Kidney tubule cell (primary cell): Measurements from ENCODE around the gene SLC15A4.

ENCODE experiments used
- DNase-seq: peaks from one replicate; pipeline ENCODE4 v3.0.0-alpha.2; 2018; ENCODE audit warnings: low spot score

Gene SLC15A4

DNA sequence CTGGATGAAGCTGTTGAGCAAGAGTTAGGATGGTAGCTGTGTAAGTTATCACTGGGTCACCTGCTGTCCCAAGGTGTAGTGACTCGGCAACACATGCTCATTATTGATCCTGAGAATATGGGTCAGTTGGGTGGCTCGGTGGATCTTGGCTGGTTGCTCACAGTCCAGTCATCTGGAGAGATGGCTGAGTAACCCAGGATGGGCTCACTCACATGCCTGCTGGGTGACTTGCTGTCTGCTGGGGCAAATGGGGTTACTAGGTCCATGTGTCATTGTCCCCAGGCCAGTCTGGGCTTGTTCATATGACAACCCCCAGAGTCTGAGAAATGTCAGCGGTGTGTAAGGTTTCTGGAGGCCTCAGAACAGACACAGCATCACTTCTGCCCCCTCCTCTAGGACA lies 69.5 kb downstream of the SLC15A4 start:
- DNase-seq: peak; percentile 98

DNA sequence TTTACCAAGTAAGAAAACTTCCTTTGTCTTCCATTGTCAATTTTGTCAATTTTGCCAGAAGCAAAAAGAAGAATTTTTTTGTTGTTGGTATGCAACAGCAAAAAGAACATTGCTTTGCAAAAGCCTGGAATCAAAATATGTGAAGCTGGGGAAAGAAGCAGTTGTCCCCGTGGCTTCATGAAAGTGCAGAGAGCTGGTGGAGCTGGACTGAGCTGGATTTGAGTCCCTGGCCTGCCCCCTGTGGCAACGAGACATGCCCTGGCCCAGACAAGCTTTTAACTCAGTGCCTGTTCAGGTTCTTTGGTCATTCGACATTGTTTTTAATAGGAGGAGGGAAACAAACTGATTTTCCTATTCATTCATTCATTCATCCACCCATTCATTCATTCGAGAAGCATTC lies 70.3 kb downstream of the SLC15A4 start:
- DNase-seq: peak; percentile 4

DNA sequence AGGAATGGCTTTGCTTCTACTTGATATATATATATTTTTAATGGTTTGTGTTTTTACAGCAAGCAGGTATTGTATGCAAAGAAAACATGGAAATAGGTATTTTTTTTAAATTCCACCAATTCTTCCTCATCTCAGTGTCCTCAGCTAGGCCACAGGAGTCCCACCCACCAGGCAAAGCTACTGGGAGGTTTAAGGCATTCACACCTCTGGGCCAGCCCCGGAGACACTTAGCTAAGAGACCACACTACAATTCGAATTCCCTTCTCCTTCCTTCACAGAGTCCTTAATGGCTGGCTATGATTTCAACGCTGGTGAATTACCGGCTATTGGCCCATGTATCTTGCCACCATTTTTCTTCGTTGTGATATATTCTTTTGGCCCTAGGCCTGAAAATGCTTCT lies 71.4 kb downstream of the SLC15A4 start:
- no peak for DNase-seq

DNA sequence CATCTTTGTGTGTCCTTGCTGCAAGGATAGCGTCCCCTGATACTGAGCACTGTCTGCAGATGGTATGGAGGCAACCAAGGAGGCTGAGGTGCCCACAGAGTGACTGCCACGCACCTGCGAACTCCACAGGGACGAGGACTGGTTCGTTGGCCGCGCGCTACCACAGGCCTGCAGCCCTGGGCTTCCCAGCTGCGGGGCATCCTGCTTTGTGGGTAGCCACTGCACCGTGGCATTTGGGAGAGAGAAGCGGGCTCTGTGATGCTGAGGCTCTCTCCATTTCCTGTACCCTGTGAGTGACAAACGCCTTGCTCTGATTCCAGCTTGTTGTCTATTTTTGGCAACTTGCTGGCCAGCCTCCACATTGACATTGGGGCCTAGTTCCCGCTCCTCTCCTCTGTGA lies 76.3 kb downstream of the SLC15A4 start:
- no peak for DNase-seq

DNA sequence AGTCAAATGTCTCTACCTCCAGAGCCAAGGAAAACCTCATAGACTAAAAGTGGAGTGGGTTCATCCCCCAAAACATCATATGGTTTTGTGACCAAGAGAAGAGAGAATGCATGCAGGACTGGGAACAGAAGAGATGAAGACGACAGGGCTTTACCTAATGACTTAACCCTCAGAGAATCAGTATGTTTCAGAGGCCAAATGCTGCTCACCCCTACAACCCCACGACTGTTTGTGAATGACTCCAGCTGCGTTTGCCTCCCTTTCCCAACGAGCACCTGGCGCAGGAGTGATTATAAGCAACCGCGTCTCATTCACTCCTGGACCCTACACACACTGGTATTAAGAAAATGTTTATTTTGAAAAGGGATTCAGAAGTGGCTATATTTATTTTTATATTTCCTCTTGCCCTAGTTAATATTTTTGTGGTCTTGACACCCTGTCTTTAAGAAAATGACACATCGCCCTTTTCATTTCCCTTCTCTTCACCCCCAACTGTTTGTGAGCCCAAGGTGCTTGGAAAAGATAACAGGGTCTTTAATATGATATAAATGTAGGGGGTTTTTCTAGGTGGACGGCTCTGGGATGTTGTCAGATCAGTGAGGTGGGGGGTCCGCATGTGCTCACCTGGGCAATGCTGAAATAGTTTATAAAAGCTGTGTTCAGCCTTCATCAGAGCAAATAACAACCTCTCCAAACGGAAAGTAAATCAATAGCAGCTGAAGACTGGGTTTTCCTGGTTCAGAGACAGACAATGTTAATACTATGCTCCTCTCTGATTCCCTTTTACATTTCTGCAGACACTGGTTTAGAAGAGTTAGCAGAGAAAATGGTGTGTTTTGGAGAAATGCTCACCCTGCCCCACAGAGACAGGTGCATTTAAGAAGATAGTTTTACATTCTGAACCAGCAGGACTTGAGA lies 77.7 kb downstream of the SLC15A4 start:
- DNase-seq: no peak

DNA sequence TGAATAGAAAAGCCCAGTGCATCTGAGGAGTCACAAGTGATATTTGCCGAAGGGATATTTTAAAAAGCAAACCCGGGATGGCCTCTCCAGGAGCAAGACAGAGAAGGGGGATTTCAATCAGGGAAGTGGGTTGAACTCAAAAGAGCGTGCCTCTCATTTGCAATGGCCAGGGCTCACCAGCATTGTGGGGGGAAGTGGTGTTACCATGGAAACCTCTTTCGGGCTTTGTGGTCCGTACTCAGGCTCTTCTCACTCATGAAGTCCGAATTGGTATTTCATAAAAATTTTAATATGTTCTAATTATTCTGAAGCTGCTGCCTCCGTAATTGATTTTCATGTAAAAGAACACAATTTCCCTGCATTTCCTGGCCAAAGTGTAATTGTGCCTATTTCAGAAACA lies 79.8 kb downstream of the SLC15A4 start:
- DNase-seq: no peak
